GM15510 (cell line): ENCODE data around the gene DGKB.

Experiments
- POLR2A ChIP-seq: IDR thresholded peaks from 3 replicates; pipeline ENCODE4 v1.6.1; 2011; ENCODE audit warnings: borderline replicate concordance; ENCODE audit not compliant: insufficient read length; ENCODE audit errors: extremely low read depth

The DGKB gene

DNA sequence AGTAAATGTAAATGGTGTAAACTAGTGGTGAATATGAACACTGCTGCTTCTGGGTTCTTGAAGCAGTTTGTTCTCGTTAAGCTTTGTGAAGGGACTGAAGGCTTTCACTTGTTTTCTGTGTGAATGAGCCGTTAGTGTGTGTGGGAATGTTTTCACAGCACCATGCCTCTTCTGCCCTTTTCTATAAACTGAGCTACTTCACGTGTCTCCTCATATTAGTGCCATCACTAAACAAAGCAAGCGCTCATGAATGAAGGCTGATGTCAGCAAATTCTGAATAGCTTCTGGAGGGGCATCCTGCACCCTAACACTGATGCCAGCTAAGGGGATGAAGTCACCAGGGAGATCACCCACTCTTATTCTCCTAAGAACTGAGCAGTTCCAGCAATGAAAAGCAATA, 707.5 kb downstream of the DGKB start:
- TF ChIP-seq POLR2A, result no peak

DNA sequence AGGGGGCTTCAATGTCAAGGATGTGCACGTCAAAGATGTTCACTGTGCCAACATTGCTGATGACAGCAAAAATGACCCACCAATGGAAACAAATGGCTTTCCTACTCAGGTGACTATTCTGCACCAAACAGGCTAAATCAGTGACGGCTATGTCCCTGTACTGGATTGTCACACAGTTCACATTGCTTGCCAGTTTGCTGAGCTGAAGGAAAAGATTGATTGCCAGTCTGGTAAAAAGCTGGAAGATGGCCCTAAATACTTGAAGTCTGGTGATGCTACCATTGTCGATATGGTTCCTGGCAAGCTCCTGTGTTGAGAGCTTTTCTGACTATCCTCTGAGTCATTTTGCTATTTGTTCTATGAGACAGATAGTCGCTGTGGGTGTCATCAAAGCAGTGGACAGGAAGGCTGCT, 710.9 kb downstream of the DGKB start:
- TF ChIP-seq POLR2A, result no peak

DNA sequence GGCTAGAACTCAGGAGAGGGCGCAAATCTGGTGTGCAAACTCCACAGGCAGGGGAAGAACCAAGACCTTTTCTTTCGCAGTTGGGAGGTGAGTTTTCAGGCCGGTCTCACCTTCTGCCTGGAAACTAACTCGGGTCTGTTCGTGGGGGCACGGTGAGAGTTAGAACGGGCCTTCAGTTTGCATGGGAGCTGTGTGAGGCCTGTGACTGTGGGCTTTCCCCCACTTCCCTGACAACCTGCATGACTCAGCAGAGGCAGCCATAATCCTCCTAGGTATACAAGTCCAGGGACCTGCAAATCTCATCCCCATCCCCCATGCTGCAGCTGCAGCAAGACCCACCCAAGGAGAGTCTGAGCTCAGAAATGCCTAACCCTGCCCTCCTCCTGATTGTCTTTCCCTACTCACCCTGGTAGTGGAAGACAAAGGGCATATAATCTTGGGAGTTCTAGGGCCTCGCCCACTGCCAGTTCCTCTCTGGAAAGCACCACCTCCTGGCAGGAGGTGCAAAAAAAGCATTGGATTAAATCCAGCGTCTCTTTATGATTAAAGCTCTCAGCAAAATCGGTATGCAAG, 718.2 kb downstream of the DGKB start:
- no peak for TF ChIP-seq POLR2A

DNA sequence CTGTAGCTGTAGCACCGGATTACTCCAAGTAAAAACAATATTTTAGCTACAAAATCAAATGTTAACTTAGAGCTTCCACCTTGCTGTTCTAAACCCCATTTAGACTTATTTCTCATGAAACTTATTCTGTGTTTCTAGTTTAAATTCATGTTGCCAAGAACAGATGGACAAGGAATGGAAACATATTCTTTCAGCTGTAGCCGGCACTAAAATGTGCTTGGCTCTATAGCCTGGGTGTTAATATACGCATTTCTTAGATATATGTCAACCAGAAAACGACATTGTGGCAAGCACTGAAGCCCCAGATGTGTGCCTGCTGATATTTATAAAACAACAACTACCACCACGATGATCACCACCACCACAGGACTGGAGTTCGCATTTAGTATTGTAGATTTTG, 722.8 kb downstream of the DGKB start:
- TF ChIP-seq POLR2A, result no peak

DNA sequence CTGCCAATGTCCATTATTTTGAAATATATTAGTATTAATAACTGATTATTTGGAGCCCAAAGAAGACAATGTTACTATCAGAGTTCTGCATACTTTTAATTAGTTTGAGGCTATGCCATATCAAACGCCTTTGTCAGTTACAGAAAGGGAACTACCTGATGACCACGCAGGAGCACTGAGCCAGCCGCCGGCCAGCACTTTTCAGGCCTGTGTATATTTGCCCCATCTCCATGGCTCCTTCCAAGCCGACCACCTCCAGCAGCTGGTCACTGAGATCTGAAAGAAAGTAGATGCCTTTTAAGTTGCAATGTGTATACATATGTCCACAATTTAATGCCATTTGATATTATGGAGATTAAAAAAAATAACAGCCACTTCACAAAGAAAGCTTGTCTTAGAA, 724.7 kb downstream of the DGKB start:
- no peak for TF ChIP-seq POLR2A

DNA sequence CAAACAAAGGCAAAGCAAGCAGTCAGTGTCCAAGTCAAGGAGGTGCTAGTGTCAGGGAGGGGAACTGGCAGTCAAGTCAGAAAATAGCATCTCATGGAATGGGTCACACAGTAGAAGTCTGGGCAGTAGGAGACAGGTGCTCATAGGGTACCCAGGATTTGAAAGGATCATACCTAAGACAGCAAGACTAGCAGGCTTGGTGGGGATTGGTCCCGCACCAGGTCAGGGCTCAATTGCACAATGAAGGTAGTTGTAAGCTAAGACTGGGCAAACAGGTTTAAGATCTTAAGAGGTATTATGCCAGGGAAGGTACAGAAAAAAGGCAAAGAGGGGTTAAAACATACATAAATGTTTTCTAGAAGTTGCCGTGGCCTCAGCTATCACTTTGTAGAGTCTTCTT, 731.7 kb downstream of the DGKB start:
- no peak for TF ChIP-seq POLR2A

DNA sequence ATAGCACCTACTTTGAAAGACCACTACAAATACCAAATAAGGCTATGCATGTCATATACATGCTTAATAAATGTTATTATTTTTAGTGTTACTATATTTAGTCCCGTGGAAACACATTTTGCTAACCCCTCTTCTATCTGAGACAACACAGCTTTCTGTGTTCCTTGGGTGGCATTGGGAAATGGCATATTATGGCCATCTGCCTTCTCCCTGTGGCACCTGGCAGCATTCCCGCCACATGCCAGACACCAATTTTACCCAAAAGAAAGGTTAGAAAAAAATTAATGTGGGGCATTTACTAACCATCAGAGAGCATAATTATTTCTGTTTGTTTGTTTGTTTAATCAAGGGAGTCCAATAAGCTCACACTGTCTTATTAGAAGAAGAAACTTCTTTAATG, 744.4 kb downstream of the DGKB start:
- no peak for TF ChIP-seq POLR2A

DNA sequence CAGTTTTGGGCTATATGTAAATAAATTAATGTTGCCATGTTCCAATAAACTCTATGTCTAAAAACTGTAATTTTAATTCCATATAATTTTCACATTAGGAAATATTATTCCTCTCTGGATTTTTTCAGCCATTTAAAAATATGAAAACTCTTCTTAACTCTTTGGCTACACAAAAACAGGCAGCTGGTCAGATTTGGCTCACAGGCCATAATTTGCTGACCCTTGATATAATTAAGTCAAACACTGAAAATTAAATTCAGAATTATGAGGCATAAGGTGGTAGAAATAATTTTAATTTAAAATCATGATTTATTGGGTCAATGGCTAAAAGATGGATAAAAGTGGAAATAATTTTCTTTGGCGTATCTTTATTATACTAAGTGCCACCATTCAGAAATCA, 746.1 kb downstream of the DGKB start:
- no peak for TF ChIP-seq POLR2A

DNA sequence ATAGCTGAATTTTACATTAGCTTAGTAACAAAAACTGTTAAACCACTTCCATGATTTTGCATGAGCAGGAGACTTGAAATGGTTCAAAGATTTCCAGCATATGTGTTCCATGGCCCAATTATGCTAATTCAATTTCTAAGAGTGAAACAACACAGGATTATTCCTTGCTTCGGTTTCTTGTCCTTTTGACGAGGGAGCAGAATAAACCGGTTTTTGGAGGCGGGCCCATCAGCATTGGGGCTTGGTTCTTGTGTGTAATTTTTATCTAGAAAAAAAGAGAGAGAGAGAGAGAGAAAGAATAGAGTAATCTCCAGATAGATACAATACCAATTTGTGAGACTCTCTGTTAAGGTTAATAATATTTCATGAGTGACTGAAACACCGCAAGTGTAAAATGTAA, 753.6 kb downstream of the DGKB start:
- TF ChIP-seq POLR2A, result no peak

DNA sequence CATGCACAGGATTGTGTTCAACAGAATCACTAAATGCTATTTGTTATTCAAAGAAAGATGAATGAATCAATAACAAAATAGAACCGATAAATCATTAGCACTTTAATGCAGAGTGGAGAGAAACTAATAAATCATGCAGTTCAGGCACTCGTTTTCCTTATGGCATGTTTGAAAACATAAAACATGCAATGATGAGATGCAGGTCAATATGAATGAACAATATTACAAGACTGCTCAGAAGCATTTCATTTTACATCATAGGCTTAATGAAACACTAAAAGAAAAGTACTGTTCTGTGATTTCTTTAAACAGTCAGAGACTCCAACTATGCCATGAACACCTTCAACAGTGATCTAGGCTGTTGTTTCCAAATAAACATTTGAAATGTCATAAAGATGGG, 755.0 kb downstream of the DGKB start:
- TF ChIP-seq POLR2A, result no peak

DNA sequence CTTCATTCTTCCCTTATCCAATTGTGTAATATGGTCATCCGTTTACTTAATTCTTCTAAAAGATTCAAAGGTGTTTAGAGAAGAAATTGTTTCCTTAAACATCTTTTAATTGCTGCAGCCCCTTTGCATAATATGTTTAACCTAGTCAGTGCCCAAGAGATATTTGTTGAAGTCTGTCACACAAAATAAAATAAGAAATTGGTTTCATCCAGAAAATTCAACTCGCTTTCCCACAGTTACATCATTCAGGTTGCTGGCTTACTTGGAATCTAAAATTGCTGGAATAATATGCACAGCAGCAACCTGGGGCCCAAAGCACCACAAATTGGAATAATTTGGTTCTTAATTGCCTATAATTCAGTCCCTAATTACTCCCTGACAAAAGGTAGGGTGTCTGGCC, 758.0 kb downstream of the DGKB start:
- no peak for TF ChIP-seq POLR2A

DNA sequence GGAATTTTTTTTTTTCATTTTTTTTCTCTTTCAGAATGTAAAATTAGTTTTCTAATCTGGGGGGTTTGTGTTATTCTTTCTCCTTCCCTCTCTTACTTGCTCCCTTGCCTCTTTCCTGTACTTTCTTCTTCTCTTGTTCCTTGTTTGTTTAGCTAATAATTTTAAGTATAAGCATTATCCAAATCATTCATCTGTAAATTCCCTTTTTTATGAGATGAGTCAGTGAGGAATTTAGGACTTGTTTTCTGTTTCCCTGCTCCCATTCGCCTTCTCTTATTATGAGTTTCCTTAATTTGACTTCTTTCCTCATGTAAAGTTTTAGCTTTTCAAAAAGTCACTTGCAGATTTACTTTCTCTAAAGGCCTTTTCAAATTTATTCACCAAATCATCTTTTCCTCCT, 758.4 kb downstream of the DGKB start:
- no peak for TF ChIP-seq POLR2A

DNA sequence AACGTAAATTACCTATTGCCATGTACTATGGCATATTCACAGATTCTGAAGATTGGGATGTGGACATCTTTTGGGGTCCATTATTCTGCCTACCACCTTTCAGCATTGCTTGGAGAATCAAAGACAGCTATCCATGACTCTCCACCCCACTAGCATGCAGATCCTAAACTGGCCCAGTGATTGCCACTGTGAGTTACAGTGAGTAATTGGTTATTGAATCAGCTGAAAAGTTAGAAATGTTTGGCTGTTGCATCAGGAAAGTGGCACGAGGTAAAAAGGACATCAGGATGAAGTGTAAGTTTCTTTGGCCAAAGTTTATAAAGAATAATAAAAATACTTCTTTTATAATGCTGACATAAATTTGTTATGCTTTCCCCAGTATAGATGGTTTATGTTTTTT, 764.9 kb downstream of the DGKB start:
- no peak for TF ChIP-seq POLR2A

DNA sequence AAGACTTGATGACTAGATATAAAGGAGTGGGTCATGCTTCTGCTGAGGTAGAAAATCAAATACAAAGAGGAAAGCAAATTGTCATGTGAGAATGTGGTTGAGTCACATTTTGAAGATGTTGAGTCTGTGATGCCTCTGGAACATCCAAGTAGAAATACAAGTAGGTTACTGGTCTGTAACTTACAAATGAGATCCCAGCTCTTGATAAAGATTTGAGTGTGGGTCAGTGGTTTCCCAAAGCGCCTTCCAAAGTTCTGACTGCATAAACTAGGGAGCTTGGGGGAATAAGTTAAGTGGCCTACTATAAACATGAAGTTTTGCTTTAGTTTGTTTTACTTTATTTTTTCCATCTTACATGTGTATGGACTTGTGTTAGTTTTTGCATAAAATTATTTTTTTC, 768.8 kb downstream of the DGKB start:
- no peak for TF ChIP-seq POLR2A

DNA sequence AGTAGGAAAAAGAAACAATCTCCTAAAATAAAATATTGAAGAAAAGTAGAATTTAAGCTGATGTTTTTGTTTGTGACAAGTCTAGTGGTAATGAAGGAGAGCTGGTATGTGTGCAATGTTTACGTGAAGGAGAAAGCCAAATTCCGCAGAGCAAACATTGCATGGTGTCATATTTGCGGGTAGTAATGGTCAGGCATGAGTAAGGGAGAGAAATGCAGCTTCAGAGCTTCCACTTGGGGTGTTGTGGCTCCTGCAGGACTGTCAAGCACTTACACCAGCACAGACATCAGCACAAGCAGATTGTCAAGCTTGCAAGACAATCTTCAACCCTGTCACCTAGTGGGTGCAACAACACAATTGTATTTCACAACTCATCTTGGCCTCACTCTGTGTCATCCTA, 776.6 kb downstream of the DGKB start:
- no peak for TF ChIP-seq POLR2A

DNA sequence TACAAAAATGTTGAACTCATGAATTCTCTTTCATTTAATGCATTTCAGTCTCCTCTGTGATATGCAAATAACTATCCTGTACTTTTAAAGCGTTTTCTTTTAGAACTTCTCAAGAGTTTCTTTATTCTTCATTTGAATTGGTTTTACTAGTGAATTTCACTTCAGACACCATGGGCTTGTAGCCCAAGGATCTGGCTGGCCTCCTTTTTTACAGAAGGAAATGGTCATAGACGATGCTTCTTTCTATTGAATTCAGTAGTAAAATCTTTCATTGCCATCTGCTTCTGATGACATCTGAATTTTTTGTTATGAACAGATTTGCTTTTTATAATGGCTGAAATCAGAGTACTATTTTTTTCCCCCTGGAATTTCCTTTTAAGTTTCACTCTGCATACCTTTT, 777.8 kb downstream of the DGKB start:
- no peak for TF ChIP-seq POLR2A

DNA sequence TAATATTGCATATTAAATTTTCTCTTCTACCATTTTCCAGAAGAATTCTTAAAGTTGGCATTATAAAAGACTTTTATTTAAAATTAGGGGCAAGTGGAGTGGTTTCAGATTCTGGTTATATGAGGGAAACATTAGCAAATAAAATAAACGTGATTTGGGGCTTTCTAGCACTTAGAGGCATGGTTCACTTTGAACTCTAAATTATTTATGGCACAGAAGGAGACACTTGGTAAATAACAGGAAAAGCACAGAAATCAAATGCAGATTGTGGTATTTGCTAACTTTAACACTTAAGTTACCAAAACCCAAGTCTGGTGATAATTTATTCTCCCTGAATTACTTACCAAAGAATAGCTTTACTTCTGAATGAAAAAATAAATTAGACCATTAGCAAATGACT, 778.6 kb downstream of the DGKB start:
- no peak for TF ChIP-seq POLR2A

DNA sequence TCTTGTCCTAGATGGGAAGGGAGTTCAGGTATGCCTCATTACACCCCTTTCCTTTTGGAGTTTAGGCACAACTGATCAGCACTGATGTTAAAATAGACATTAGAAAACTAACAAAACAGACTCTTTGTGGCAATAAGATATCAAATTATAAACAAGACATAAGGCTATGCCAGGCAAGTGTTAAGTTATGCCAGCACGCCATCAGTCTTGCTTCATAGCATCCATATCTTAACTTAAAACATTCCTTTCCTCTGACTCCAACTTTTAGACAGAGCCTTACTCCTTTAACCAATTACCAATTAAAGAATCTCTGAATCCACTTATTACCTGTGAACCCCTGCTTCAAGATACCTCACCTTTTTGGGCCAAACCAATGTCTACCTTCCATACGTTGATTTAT, 786.9 kb downstream of the DGKB start:
- TF ChIP-seq POLR2A, result no peak

DNA sequence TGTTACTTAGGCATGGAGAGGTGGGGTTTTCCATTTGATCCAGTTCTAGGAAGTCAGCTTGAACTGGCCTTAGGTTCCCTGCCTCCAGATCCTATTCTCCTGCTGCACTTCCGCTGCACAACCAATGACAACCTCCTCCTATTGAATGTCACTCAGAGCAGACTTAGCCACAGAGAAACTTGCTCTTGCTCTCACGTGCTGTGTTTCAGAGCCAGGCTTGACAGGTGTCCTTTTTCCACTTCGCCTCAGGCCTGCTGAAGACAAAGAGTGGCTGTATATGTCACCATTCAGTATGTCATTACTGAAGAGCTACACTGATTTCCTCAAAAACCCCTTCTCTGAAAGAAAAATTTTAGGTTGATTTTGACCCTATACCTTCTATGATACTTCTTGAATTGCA, 797.7 kb downstream of the DGKB start:
- no peak for TF ChIP-seq POLR2A

DNA sequence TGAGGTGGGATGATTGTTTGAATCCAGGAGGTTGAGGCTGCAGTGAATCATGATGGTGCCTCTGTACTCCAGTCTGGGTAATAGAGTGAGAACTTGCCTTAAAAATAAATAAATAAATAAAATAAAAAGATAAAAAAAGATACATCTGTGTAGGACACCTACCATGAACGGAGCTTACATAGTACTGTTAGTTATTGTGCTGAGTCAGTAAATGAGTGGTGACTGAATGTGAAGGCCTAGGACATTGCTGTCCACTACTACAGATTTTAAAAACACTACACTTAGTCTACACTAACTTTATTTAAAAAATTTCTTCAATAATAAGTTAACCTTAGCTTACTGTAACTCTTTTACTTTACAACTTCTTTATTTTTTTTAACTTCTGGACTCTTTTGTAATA, 806.4 kb downstream of the DGKB start:
- TF ChIP-seq POLR2A, result no peak
